NCI-H748 (cell line): ENCODE data around the gene TRAPPC3.

Experiments used
- DNase-seq: peaks from one replicate; lab custom pipeline; 2025; ENCODE audit not compliant: unreplicated experiment; lab: John Stamatoyannopoulos, UW

The TRAPPC3 gene

DNA sequence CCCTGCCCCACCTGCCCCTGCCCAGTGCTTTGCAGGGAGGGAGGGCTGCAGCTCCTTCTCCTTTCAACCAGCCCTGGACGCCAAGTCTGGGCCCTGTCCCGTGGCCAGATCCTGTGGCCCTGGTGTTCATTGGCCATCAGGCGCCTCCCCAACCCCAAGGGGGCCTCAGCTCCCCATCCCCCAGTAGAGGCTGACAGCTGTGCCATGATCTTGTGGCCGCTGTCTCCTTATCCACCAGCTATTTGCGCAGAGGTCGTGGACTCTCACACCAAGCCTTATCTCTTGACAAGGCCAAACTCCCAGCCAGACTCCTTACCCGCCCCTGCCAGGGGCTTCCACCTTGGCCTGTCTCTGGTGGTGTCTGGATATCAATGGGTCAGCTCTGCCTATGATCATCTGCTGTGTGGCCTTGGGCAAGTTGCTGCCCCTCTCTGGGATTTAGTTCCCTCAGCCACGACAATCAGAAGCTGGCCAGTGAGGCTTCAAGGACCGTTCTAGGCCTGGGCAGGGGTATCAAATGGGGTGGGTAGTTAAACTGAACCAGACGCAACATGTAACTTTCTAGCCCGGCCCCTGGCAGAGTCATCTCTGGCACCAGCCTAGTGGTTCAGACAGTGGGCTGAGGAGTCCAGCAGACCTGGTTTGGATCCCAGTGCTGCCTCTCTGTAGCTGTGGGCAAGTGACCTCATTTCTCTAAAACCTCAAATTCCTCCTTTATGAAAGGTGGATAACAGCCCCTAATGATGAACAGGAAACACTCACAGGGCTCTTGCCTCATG lies 21.0 kb downstream of the TRAPPC3 start:
- DNase-seq, result no peak

DNA sequence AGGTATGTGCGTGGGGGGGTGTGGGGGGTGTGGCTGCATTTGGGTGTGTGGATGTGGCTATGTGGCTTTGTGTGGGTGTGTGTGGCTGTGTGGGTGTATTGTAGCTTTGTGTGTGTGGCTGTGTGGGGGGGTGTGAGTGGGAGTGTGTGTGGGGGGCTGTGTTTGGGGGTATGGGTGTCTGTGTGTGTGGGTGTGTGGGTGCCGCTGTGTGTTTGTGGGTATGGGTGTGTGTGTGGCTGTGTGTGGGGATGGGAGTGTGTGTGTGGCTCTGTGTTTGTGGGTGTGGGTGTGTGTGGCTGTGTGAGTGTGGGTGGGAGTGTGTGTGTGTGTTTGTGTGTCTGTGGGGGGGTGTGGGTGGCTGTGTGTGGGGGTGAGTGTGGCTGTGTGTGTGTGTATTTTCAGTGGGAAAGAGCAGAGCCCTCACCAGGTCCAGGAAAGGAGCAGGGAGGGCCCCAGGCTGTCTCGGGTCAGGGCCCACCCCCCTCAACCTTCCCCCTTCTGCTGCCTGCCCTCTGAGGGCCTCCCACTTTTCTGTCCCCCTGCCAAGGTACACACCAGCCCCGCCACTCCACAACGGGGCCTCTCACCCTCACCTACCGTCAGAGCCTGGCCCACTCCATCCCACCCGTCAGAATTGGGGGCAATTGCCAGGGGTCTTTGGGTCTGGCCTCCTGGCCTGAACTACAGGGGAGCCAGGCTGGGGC lies 22.3 kb downstream of the TRAPPC3 start:
- DNase-seq, result no peak

DNA sequence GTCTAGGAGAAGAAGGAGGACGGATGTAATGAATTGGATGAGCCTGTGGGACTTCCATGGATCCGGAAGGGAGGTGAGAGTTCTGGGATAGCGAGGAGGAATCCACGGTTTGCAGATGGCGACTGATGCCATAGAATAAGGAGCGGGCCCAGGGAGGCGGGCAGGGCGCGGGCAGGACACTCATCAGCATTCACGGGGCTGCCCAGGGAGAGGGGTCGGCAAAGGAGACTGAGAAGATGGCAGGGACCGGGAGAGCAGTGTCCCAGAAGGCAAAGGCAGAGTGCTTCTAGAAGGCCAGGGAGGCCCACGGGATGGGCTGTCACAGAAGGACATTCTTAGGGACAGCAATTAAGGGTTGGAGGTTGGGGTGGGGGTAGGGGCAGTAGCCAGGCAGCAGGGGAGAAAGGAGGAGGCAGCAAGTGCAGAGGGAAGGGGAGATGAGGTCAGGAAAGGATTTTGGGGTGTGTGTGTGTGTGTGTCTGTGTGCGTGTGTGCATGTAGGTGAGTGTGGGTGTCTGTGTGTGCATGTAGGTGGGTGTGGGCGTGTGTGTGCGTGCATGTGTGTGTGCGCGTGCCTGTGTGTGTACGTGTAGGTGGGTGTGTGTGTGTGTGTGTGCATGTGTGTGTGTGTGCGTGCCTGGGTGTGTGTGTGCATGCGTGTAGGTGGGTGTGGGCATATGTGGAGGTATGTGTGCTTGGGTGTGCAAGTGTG lies 23.1 kb downstream of the TRAPPC3 start:
- DNase-seq, result no peak

DNA sequence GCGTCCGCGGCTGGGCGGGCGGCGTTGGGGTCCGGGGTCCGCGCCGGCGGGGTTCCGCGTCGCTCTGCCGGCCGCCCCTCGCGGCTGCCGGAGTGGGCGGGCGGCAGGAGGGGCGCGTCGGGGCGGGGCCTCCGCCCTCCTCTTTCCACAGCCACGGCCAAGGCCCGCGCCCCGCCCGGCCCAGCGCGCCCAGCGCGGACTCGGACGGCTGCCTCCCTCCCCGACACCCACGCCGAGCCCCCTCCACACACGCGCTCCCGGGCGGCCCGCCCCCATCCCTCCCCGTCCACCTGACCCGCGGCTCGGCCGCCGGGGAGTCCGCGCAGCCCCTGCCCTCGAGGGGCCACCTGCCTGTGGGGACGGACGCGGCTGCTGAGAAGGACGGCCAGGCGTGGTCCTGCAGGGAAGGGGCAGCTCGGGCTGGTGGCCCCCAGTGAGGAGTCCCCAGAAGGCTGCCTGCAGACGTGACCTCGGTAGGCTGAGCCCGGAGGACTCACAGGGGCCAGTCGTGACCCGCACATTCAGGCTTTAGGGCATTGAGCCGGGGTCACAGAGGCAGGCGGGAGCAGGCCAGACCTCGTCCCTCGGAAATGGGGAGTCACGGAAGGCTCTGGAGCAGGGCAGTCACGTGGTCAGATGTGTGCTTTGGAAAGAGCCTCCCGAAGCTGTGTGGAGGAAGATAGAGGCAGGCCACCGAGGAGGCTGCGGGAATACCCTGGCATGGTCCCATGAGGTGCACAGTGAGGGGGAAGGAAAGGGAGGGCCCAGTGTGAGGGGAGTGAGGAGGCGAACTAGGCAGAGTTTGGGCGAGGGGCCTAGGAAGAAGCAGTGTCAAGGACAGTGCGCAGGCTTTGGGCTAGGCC lies 23.9 kb downstream of the TRAPPC3 start, which contains the start of gene COL8A2:
TSS of gene COL8A2 (minus strand) at position 94 of the 863 bp plus-strand sequence. CDS start 24,980 bp downstream, outside the sequence.
- DNase-seq, result peak; percentile 17

DNA sequence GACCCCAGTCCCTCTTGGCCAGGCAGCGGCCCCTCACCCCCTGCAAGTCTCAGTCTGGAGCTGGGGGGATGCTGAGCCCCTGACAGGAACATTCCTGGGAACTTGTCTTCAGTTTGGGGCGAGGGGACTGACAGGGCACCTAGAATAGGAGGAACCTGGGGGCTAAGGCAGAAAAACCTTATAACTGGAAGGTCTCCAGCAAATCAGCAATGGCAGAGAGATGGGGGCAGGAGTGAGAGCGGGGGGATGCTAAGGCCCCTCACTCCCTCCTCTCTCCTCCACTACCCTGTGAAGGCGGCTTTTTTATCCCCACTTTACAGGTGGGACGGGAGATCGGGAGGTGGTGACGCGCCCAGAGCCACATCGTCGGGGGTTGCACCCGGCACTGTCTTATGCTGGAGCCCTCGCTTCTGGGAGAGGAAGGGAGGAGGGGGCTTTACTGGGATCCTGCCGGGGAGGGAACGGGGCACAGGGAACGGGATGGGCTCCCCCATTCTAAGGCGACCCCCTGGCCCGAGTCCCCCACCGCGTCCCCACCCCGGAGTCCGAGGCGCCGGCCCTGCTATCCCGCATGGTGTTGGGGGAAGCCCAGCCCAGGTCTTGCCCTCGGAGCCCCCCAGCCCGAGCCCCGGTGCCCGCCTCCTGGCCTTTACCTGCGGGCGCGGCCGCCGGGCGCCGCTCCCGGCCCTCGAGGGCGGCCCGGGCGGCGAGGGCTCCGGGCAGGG lies 24.7 kb downstream of the TRAPPC3 start:
- no peak for DNase-seq

DNA sequence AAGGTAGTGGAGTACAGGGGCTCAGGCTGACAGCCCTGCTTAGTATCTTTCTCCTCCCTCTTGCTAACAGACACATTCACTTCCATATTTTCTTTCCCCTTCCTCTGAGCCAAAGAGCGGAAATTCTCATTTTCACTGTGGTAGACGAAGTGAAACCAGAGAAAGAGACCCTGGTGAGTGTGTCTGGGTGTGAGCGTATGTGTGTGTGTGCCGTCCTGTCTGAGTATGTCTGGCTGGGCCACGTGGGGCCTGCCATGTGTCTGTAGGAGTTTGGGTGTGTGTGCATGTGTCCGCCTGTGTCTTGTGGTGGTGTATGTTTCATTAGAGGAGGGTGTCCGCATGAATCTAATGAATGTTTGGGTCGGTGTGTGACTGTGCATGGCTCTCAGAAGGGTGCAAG lies 25.9 kb downstream of the TRAPPC3 start:
- DNase-seq, result no peak

DNA sequence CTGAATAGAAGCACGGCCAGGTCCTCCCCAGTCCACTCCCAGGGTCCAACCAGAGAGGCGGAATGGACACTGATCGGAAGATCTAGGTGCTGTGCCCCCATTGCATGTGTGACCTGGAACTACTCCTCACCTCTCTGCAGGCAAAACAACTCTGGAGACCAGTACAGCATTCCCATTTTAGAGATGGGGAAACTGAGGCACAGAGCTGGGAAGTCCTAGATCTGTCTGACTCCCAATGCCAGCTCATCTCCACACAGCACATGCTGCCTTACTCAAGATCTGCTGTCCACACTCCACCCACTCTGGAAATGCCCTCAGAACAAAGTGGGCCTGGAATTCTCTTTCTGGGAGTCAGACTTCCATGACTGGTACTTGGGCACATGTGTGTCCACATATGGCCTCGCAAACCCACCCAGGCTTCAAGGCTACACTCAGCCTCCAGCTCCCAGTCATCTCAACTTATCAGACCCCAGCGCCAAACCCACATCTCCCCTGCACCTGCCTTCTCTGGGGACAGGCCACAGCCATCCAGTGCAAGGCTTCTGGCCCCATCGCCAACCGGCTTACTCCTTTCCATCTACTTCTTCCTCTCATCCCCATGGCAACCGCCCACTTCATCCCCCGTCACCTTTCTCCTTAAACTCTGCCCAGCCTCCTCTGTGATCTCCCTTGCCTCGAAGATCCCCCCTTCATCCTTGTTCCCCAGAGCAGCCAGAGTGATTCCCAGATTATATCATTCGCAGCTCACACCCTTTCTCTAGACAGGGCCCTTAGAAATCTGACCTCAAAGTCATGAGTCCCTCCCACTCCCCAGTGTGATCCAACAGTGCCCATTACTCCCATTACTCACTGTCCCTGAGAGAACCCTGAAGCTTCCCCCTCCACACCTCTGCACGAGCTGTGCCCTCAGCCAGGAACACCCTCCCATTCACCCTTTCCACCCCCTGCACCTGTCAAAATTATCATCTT lies 26.9 kb downstream of the TRAPPC3 start:
- DNase-seq, result no peak

DNA sequence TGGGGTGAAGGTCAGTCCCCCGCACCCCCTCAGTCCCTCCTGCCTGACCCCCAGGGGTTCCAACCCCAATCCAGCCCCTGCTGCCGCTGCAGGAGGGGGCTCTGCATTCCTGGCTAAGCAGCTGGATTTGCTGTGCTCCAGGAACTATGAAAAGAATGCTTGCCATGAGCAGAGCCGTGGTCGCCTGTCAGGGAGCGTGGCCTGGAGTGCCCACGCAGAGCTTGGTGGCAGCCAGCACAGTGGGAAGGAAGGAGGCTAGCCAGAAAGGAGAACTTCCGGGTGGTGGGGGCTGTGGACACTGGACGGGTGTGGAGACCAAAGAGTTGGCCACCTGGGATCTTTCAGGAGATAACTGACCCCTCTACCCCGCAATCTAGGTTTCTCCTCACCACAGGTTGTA lies 29.8 kb downstream of the TRAPPC3 start:
- DNase-seq, result no peak

DNA sequence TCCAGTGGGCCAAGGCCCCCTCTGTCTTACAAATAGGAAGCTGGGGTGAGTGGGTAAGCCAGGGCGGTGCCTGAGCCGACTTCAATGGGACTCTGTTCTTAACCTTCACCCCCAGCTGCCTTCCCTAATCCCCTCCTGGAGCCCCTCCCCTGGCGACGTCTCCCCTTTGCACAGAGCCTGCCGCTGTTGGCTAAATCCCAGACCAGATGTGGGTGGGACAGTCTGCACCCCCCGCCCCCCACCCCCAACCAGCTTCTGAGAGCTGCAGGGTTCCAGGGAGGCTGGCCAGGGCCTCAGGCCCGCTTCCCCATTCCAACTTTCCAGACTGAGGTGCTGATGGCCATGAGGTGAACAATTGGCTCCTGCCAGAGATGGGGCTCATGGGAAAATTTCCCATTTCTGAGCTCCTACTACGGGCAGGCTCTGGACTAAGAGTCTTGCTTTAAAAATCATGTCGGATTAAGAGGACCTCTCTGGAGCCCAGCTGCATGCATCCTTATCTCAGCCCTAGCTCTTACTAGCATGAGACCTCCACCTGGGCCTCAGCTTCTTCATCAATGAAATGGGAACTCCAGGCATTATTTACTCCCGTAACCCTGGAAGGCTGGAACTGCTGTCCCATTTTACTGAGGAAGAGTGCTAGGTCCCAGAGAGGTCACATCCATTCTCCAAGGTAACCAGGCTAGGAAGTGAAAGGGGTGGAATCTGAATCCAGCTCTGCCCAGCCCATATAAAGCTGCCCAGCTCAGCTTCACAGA lies 30.7 kb downstream of the TRAPPC3 start:
- no peak for DNase-seq

DNA sequence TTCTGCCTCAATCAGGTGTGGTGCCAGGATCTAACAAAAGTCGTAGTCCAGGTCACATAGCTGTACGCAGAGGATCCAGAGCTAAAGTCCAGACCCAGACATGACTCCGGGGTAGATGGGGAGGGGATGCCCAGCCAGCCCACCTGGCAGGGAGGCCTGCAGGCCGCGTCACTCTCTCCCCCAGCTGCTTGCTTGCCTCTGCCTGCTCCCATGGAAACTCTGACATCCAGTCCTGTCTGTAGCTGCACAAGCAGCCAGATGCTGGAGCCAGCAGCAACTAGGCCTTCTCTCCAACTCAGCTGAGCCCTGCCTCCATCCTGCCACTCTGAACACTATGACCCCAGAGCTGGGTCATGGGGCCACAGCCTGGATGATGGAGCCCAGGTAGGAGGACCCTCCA lies 32.4 kb downstream of the TRAPPC3 start:
- DNase-seq, result no peak

DNA sequence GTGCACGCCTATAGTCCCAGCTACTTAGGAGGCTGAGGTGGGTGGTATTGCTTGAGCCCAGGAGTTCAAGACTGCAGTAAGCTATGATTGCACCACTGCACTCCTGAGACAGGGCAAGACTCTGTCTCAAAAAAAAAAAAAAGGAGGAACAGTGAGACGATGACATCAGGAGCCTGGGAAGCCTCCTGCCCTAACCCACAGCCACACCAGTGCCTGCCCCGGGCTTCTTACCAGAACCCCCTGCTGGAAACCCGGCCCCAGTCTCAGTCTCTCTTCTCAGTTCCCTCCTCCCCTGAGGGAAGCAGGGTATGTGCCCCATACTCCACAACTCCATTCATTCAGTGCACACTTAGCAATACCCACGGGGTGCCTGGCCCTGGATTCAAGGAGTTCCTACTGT lies 33.4 kb downstream of the TRAPPC3 start:
- DNase-seq, result no peak

DNA sequence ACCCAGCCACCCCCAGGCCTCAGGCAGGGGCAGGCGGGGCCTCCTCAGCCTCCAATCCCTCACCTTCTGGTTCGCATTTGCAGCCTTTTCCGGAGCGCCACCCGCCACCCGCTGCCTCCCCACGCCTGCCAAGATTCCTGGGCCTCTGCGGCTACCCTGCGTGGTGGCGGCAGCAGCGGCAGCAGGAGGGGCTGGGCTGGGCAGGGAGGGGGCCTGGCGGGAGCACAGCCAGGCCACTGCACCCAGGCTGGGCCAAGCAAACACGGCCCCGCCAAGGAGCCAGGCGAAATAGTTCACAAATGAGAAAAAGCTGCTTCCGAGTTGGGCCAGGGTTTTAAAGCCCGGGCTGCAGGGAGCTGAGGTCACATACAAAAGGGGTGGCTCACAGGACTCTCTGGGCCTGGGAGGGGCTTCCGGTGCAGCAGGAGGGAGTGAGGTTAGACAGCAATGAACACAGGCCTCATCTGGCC lies 34.1 kb downstream of the TRAPPC3 start:
- peak; percentile 4 for DNase-seq

DNA sequence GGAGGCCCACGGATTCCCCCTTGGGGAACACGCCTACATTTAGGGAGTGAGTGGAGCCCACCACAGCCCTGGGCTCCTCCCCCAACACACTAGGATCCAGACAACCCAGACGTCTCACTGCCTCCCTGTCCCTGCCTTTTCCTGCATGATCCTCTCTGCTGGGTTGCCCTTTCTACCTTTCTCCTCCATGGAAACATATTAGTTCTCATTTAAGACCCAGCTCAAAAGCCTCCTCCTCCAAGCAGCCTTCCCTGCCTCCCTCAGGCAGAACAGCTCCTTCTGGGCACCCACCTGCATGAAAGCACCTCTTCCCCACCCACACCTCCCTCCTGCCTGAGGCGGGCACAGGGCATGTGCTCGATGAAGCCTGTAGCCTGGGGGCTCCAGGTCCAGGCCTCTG lies 34.9 kb downstream of the TRAPPC3 start:
- no peak for DNase-seq

DNA sequence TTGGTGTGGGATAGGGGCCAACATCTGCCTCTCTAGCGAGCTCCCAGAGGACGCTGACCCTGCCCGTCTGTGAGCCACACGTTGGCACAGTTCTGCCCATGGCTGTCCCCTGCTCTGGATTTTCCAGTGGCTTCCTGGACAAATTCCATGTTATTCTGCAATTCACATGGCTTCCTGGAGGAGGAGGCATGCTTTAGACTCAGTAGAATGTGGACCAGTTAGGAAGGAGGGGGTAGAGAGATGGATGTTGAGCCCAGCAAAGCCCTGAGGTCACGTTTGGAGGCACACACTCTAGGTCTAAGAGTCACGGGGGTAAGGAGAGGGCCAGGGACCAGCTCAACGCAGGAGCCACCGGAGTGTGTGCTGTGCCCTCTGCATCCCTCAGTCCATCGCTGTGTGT lies 36.5 kb downstream of the TRAPPC3 start:
- DNase-seq, result no peak

DNA sequence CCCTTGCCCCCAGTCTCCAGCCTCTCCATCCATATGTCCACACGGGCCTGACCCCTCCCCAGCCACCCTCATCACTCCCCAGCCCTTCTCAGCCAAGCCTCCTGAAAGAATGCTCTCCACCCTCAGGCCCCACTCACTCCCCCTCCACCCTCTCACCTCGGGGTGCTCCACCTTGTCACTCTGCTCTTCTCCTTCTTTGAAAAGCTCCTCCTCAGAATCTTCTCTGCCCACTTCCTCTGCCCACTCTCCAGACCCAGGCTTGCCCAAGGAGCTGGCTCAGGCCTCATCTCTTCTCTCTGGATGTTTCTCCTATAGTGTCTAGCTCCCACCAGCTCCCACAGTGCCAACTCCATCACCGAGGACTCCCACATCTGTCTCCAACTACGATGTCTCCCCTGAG lies 38.1 kb downstream of the TRAPPC3 start:
- no peak for DNase-seq

DNA sequence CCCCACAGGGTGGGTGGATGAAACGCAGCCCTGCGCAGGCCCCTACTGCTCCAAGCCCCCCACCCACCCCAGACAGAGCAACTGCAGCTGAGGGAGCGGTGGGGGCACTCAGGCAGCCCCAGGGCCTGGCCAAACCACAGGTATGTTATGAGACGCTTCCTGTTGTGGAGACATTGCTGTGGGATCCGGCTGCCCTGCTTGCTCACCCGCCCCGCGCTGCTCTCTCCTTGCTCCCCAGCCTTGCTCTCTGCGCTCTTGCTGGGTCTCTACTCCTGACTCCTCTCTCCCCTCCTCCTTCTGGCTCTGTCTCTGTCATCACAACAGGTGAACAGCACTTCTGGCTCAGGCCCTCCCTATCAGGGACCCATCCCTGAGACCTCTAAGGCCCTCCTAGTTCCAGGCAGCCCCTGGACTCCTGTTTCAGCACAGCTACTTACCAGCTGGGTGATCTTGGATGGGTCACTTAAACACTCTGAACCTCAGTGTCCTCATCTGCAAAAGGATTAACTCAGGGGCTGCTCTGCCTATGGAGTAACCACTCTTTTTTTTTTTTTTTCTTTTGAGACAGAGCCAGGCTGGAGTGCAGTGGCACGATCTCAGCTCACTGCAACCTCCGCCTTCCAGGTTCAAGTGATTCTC lies 40.1 kb downstream of the TRAPPC3 start:
- no peak for DNase-seq

DNA sequence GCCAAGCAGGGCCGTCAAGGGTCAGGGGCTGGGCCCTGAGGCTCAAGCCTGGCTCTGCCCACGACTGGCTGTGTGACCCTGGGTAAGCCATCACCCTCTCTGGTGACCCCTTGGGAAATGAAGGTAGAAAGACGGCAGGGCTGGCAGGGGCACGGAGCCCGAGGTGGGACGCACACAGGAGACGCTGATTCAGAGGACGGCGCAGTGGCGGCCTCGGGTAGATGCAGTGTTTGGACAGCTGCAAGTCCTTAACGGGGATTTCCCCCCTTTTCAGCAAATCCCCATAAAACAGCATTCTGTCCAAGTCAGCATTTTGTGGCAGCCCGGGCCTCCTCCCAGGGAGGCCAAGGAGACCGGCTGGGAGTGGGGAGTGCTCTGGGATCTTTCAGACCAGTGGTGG lies 41.0 kb downstream of the TRAPPC3 start:
- DNase-seq, result no peak

DNA sequence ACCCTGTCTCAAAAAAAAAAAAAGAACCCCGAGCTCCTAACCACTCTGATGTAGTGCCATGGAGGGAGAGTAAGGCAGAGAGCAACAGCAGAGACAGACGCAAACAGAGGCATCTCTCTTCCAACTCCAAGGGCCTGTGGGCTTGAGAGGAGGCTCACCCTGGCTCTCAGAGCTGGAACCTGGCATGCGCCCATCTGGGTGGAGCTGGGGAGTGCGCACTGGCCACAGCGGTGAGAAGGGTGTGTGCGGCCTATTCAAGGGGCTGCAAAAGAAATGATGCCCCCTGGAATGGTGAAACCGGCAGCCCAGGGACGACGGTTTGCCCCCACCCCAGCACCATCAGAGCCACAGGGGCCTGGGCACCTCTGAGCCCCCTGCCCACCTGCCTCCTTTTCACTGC lies 41.9 kb downstream of the TRAPPC3 start:
- DNase-seq, result no peak
